Upper lobe of left lung (tissue), 6 donors: Measurements from ENCODE around the gene MR1. TPM values are rescaled to one million over a fixed set of nuclear protein-coding genes. Genes with fewer than 3 reads are reported as not detected.

ENCODE experiments used
- ATAC-seq, 2 donors: fragments of 200-7000 bp; cut with Tn5 transposase; one replicate each; pipeline ENCODE4 v1.9.1; 2022; ENCODE audit warnings: mild to moderate bottlenecking in 2 of 2, moderate library complexity in 2 of 2; ENCODE audit not compliant: low FRiP score in 2 of 2
- DNase-seq, 2 donors: peaks; one replicate each; pipeline ENCODE4 v3.0.0-alpha.2; 2019 to 2020
- H3K27ac ChIP-seq, 4 donors: fragments of 200-600 bp; sonication (generic); one replicate each; pipeline ENCODE4 v1.5.1; 2016 to 2019
- H3K27me3 ChIP-seq, 4 donors: fragments of 200-600 bp; sonication (generic); one replicate each; pipeline ENCODE4 v1.5.1; 2017 to 2019
- H3K36me3 ChIP-seq, 4 donors: fragments of 200-600 bp; sonication (generic); one replicate each; pipeline ENCODE4 v1.5.1; 2016 to 2019
- H3K4me1 ChIP-seq, 4 donors: fragments of 200-600 bp; sonication (generic); one replicate each; pipeline ENCODE4 v1.5.1; 2018 to 2019
- H3K4me3 ChIP-seq, 4 donors: fragments of 200-600 bp; sonication (generic); one replicate each; pipeline ENCODE4 v1.5.1; 2017 to 2019; ENCODE audit warnings: mild to moderate bottlenecking in 2 of 4, moderate library complexity in 1 of 4
- H3K9me3 ChIP-seq, 4 donors: fragments of 200-600 bp; sonication (generic); one replicate each; pipeline ENCODE4 v1.5.1; 2018 to 2019
- CTCF ChIP-seq, 6 experiments: fragments of 450-650 bp in 4 of 6; fragments of 200-600 bp in 2 of 6; sonication (generic) in 2 of 6; IDR thresholded peaks; one replicate each; pipeline ENCODE4 v1.5.1; 2016 to 2019; ENCODE audit warnings: antibody characterized with exemption in 6 of 6
- EP300 ChIP-seq, 4 donors: sonication (generic); formaldehyde crosslinking; IDR thresholded peaks; one replicate each; pipeline ENCODE4 v1.5.1; 2017; ENCODE audit warnings: antibody characterized with exemption in 4 of 4, control low read depth in 2 of 4
- POLR2A ChIP-seq, 4 donors: fragments of 450-650 bp; IDR thresholded peaks; one replicate each; pipeline ENCODE4 v1.5.1; 2016 to 2017; ENCODE audit warnings: antibody characterized with exemption in 4 of 4, mild to moderate bottlenecking in 2 of 4
- POLR2AphosphoS5 ChIP-seq, 2 donors: sonication (generic); formaldehyde crosslinking; IDR thresholded peaks; one replicate each; pipeline ENCODE4 v1.5.1; 2017; ENCODE audit warnings: antibody characterized with exemption in 2 of 2
- WGBS, 2 donors: methylation state at CpG; one replicate each; pipeline ENCODE4 v1.1.5; 2017 to 2018; 5-methylcytosine and 5-hydroxymethylcytosine counted together
- total RNA-seq, 6 donors: library from RNA; depleted of rRNA in 4 of 6; stranded (reverse); fragments of >200 nt in 4 of 6; gene quantifications; one replicate each; pipeline versions ENCODE4 v1.1.0 to v1.2.1, GENCODE V29; 2016 to 2021
- donor health status: DM: no; HTN: no; CAD: no; lungs with moderate emphysema.
- donor health status: DM: no; HTN: yes; CAD: no; lungs with severe emphysema.

The MR1 gene
- total RNA-seq, 6 donors from 2014 or later = 22.0 to 54.0 (median 26.9) TPM

GRCh38 chr1:181079382-181079781, 45.6 kb downstream of the MR1 start:
- no peaks in the 10 kb centered on the region for H3K36me3 ChIP-seq
- H3K9me3 ChIP-seq = no peaks in the 10 kb centered on the region
- no peak for TF ChIP-seq EP300 (IDR thresholded peaks at IDR 0.05)
- WGBS, 2 donors = 40 to 49% methylated on average over 2 of the region's 2 CpGs
- no peak for DNase-seq
- no peak overlapping the region for H3K4me3 ChIP-seq
- H3K27me3 ChIP-seq = no peaks in the 10 kb centered on the region
- ATAC-seq = no peak
- no peak overlapping the region for H3K27ac ChIP-seq
- H3K4me1 ChIP-seq = peaks cover 0 to 3% (median under 1%) of the 10 kb centered on the region in 4 donors

GRCh38 chr1:181079920-181080319, 46.1 kb downstream of the MR1 start:
- WGBS, 2 donors = 65 to 68% methylated on average over 4 of the region's 4 CpGs

GRCh38 chr1:181080556-181080955, 46.8 kb downstream of the MR1 start:
- DNase-seq (no peak), ATAC-seq (no peak)
- H3K4me1 ChIP-seq = peaks cover 0 to 6% (median 1%) of the 10 kb centered on the region in 4 donors
- no peaks in the 10 kb centered on the region for H3K27me3 ChIP-seq
- H3K9me3 ChIP-seq = no peaks in the 10 kb centered on the region
- H3K27ac ChIP-seq = no peak overlapping the region
- TF ChIP-seq EP300 (IDR thresholded peaks at IDR 0.05) (no peak), POLR2AphosphoS5 (IDR thresholded peaks at IDR 0.05) (no peak), POLR2A (IDR thresholded peaks at IDR 0.05) (no peak), CTCF (IDR thresholded peaks at IDR 0.05) (no peak)
- WGBS, 2 donors = 71 to 79% methylated on average over 4 of the region's 4 CpGs
- H3K36me3 ChIP-seq = no peaks in the 10 kb centered on the region
- no peak overlapping the region for H3K4me3 ChIP-seq

More at GRCh38 chr1:181079920-181080319, 46.1 kb downstream of the MR1 start:
- DNase-seq = no peak
- no peak overlapping the region for H3K27ac ChIP-seq
- peaks cover 0 to 6% (median 1%) of the 10 kb centered on the region in 4 donors for H3K4me1 ChIP-seq
- no peaks in the 10 kb centered on the region for H3K27me3 ChIP-seq
- H3K4me3 ChIP-seq = no peak overlapping the region
- no peaks in the 10 kb centered on the region for H3K36me3 ChIP-seq
- no peak for TF ChIP-seq CTCF (IDR thresholded peaks at IDR 0.05)
- TF ChIP-seq POLR2A (IDR thresholded peaks at IDR 0.05) = no peak
- TF ChIP-seq POLR2AphosphoS5 (IDR thresholded peaks at IDR 0.05) = no peak
- no peak for TF ChIP-seq EP300 (IDR thresholded peaks at IDR 0.05)
- ATAC-seq = no peak
- H3K9me3 ChIP-seq = no peaks in the 10 kb centered on the region

GRCh38 chr1:181081395-181081794, 47.6 kb downstream of the MR1 start:
- no peaks in the 10 kb centered on the region for H3K36me3 ChIP-seq
- ATAC-seq (no peak), DNase-seq (no peak)
- H3K9me3 ChIP-seq = no peaks in the 10 kb centered on the region
- TF ChIP-seq POLR2A (IDR thresholded peaks at IDR 0.05) (no peak), POLR2AphosphoS5 (IDR thresholded peaks at IDR 0.05) (no peak), CTCF (IDR thresholded peaks at IDR 0.05) (no peak), EP300 (IDR thresholded peaks at IDR 0.05) (no peak)
- peaks cover 0 to 6% (median 1%) of the 10 kb centered on the region in 4 donors for H3K4me1 ChIP-seq
- no peak overlapping the region for H3K4me3 ChIP-seq
- WGBS, 2 donors = 56 to 64% methylated on average over 3 of the region's 3 CpGs
- H3K27ac ChIP-seq = no peak overlapping the region
- no peaks in the 10 kb centered on the region for H3K27me3 ChIP-seq

GRCh38 chr1:181083842-181084605, 50.2 kb downstream of the MR1 start:
- ATAC-seq = peak; percentile 57 to 61
- Histone ChIP-seq H3K4me1 (peaks cover 6 to 8% (median 7%) of the 10 kb centered on the region in 4 donors), H3K27me3 (no peaks in the 10 kb centered on the region), H3K4me3 (no peak overlapping the region), H3K36me3 (no peaks in the 10 kb centered on the region), H3K9me3 (no peaks in the 10 kb centered on the region), H3K27ac (no peak overlapping the region)
- TF ChIP-seq CTCF (IDR thresholded peaks at IDR 0.05) (peak; percentile 54 to 75 (median 62)), EP300 (IDR thresholded peaks at IDR 0.05) (no peak)
- 26 to 27% methylated on average over 6 of the region's 6 CpGs for WGBS, 2 donors
- peak in 1 of 2 donors; percentile 78 for DNase-seq
